Measurements from ENCODE around the gene PTPN1. TPM values are rescaled to one million over a fixed set of nuclear protein-coding genes. Genes with fewer than 3 reads are reported as not detected.

The PTPN1 gene
- total RNA-seq, 4 donors from 2014 or later: 21.8 to 46.8 (median 44.4) TPM

GRCh38 chr20:50508171-50508755 is 1.9 kb upstream of the PTPN1 start:
- Histone ChIP-seq H3K9me3 (no peaks in the 10 kb centered on the region), H3K27me3 (no peaks in the 10 kb centered on the region), H3K4me1 (peaks cover 25 to 32% of the 10 kb centered on the region in 2 donors), H3K36me3 (no peaks in the 10 kb centered on the region), H3K27ac (no peak overlapping the region), H3K4me3 (no peak overlapping the region)
- TF ChIP-seq POLR2A (IDR thresholded peaks at IDR 0.05): no peak
- no peak for TF ChIP-seq CTCF (IDR thresholded peaks at IDR 0.05 in 4 of 5, conservative IDR thresholded peaks at IDR 0.05 in 1 of 5)
- intact Hi-C loops (cut with DNase I; ENCODE audit: low total_unique reads) (no loop called here), in situ Hi-C loops (cut with MboI; ENCODE audit: low sequenced_read_pairs in 4 of 4) (no loop called here)
- no peak for ATAC-seq
- no peak for DNase-seq

- in situ Hi-C loops (cut with MboI; ENCODE audit: low sequenced_read_pairs in 4 of 4): loop anchor here in 2 of 4 donors (5.0 kb wide), 1 partner anchor 61 kb away; no protein-coding TSS in a partner anchor
- no peaks in the 10 kb centered on the region for H3K9me3 ChIP-seq
- DNase-seq (no peak), ATAC-seq (peak; percentile 11 to 17)
- intact Hi-C loops (cut with DNase I; ENCODE audit: low total_unique reads): loop anchor here (1.0 to 10.0 kb wide), 2 partner anchors 66 to 224 kb away; partner anchors contain the start of gene PARD6B
- H3K27me3 ChIP-seq: no peaks in the 10 kb centered on the region
- H3K27ac ChIP-seq: peak overlapping the region; percentile 92 to 99 (median 96)
- H3K4me1 ChIP-seq: peaks cover 50 to 52% of the 10 kb centered on the region in 2 donors
- TF ChIP-seq POLR2A (IDR thresholded peaks at IDR 0.05): no peak
- no peak for TF ChIP-seq CTCF (IDR thresholded peaks at IDR 0.05 in 4 of 5, conservative IDR thresholded peaks at IDR 0.05 in 1 of 5)
- H3K4me3 ChIP-seq: peak overlapping the region; percentile 90 to 100 (median 94)
- no peaks in the 10 kb centered on the region for H3K36me3 ChIP-seq
Measured at GRCh38 chr20:50510706-50511542, 741 bp downstream of the PTPN1 start.

GRCh38 chr20:50512323-50512722 is 2.1 kb downstream of the PTPN1 start:
- no peaks in the 10 kb centered on the region for H3K36me3 ChIP-seq
- DNase-seq (no peak), ATAC-seq (no peak)
- in situ Hi-C loops (cut with MboI; ENCODE audit: low sequenced_read_pairs in 4 of 4) (loop anchor here in 2 of 4 donors (5.0 kb wide), 1 partner anchor 60 kb away; no protein-coding TSS in a partner anchor), intact Hi-C loops (cut with DNase I; ENCODE audit: low total_unique reads) (loop anchor here (10.0 kb wide), 1 partner anchor 222 kb away; the partner anchor contains the start of gene PARD6B)
- TF ChIP-seq POLR2A (IDR thresholded peaks at IDR 0.05): no peak
- no peak for TF ChIP-seq CTCF (IDR thresholded peaks at IDR 0.05 in 4 of 5, conservative IDR thresholded peaks at IDR 0.05 in 1 of 5)
- H3K27ac ChIP-seq: peak overlapping the region; percentile 66 to 99 (median 93)
- peak overlapping the region; percentile 90 to 100 (median 94) for H3K4me3 ChIP-seq
- no peaks in the 10 kb centered on the region for H3K27me3 ChIP-seq
- H3K9me3 ChIP-seq: no peaks in the 10 kb centered on the region
- peaks cover 58 to 61% of the 10 kb centered on the region in 2 donors for H3K4me1 ChIP-seq

GRCh38 chr20:50513169-50514034 is 3.2 kb downstream of the PTPN1 start:
- DNase-seq (no peak), ATAC-seq (peak in 1 of 2 donors; percentile 71)
- Histone ChIP-seq H3K4me1 (peaks cover 68 to 69% of the 10 kb centered on the region in 2 donors), H3K27ac (peak overlapping the region; percentile 66 to 99 (median 93)), H3K9me3 (no peaks in the 10 kb centered on the region), H3K36me3 (no peaks in the 10 kb centered on the region), H3K27me3 (no peaks in the 10 kb centered on the region), H3K4me3 (peak overlapping the region; percentile 24 to 100 (median 92))
- in situ Hi-C loops (cut with MboI; ENCODE audit: low sequenced_read_pairs in 4 of 4) (loop anchor here in 2 of 4 donors (5.0 kb wide), 1 partner anchor 59 kb away; no protein-coding TSS in a partner anchor), intact Hi-C loops (cut with DNase I; ENCODE audit: low total_unique reads) (loop anchor here (10.0 kb wide), 1 partner anchor 221 kb away; the partner anchor contains the start of gene PARD6B)
- TF ChIP-seq CTCF (IDR thresholded peaks at IDR 0.05 in 4 of 5, conservative IDR thresholded peaks at IDR 0.05 in 1 of 5) (no peak), POLR2A (IDR thresholded peaks at IDR 0.05) (no peak)

All from gastrocnemius medialis (tissue), 4 donors.